Loucy (cell line): Measurements from ENCODE around the gene SLC22A1.

Experiments used
- H2AFZ ChIP-seq: fragments of 200-600 bp; sonication (generic); 2 replicates; pipeline ENCODE4 v1.6.0; 2016; ENCODE audit warnings: antibody characterized with exemption, mild to moderate bottlenecking, low read length, moderate library complexity
- H3F3A ChIP-seq: fragments of 200-600 bp; 2 replicates; pipeline ENCODE4 v1.6.0; 2016; ENCODE audit warnings: antibody characterized with exemption, low read depth, mild to moderate bottlenecking
- H3K27me3 ChIP-seq: fragments of 200-600 bp; sonication (generic); 2 replicates; pipeline ENCODE4 v1.6.1; 2014; ENCODE audit warnings: low read length, mild to moderate bottlenecking; ENCODE audit not compliant: insufficient read depth, poor library complexity, severe bottlenecking
- H3K36me3 ChIP-seq: fragments of 200-600 bp; sonication (generic); 2 replicates; pipeline ENCODE4 v1.6.1; 2016; ENCODE audit warnings: low read length; ENCODE audit not compliant: insufficient read depth
- H3K4me1 ChIP-seq: fragments of 200-600 bp; sonication (generic); 2 replicates; pipeline ENCODE4 v1.5.1; 2014; ENCODE audit warnings: low read length, mild to moderate bottlenecking; ENCODE audit not compliant: insufficient read depth, poor library complexity, severe bottlenecking
- H3K4me2 ChIP-seq: fragments of 200-600 bp; sonication (generic); 2 replicates; pipeline ENCODE4 v1.6.0; 2014; ENCODE audit warnings: antibody characterized with exemption, low read length, low read depth, mild to moderate bottlenecking; ENCODE audit not compliant: poor library complexity, severe bottlenecking
- H3K4me3 ChIP-seq: fragments of 200-600 bp; sonication (generic); 2 replicates; pipeline ENCODE4 v1.5.1; 2014; ENCODE audit warnings: low read length, mild to moderate bottlenecking, mixed read lengths; ENCODE audit not compliant: poor library complexity, severe bottlenecking
- H3K79me2 ChIP-seq: fragments of 200-600 bp; sonication (generic); 2 replicates; pipeline ENCODE4 v1.6.1; 2014; ENCODE audit warnings: low read length; ENCODE audit not compliant: insufficient read depth
- H3K9ac ChIP-seq: fragments of 200-600 bp; sonication (generic); 2 replicates; pipeline ENCODE4 v1.6.0; 2014; ENCODE audit warnings: mild to moderate bottlenecking, low read depth, low read length, moderate library complexity; ENCODE audit not compliant: poor library complexity, severe bottlenecking
- H3K9me2 ChIP-seq: fragments of 200-600 bp; sonication (generic); replicated peaks from 2 replicates; pipeline ENCODE4 v1.6.1; 2016; ENCODE audit warnings: low read depth, low read length, mixed read lengths
- H3K9me3 ChIP-seq: fragments of 200-600 bp; sonication (generic); 2 replicates; pipeline ENCODE4 v1.6.1; 2014; ENCODE audit warnings: mild to moderate bottlenecking, antibody characterized with exemption, low read length, low read depth; ENCODE audit not compliant: insufficient read depth
- H4K20me1 ChIP-seq: fragments of 200-600 bp; sonication (generic); 2 replicates; pipeline ENCODE4 v1.6.0; 2014; ENCODE audit warnings: antibody characterized with exemption, low read length, mild to moderate bottlenecking; ENCODE audit not compliant: insufficient read depth, poor library complexity, severe bottlenecking
- EZH2phosphoT487 ChIP-seq: fragments of 200-600 bp; IDR thresholded peaks from 2 replicates; pipeline ENCODE4 v1.6.1; 2018; ENCODE audit warnings: antibody characterized with exemption, mild to moderate bottlenecking, moderate library complexity, borderline replicate concordance
- TF ChIP-seq, protein P1 (sequence below): fragments of 200-600 bp; sonication (generic); conservative IDR thresholded peaks from 2 replicates; pipeline ENCODE4 v1.5.1; 2014; ENCODE audit warnings: mild to moderate bottlenecking, antibody characterized with exemption, low read length

SLC22A1 gene

GRCh38 chr6:160134779-160135547 lies 13.3 kb downstream of the SLC22A1 start:
- Histone ChIP-seq H3K9me2 (no peaks in the 10 kb centered on the region), H3K9me3 (no peaks in the 10 kb centered on the region), H3K9ac (no peak overlapping the region), H4K20me1 (no peaks in the 10 kb centered on the region), H3F3A (no peaks in the 10 kb centered on the region), H3K4me1 (no peaks in the 10 kb centered on the region), H3K27me3 (no peaks in the 10 kb centered on the region), H3K4me2 (no peak overlapping the region), H2AFZ (no peak overlapping the region), H3K36me3 (no peaks in the 10 kb centered on the region), H3K4me3 (no peak overlapping the region), H3K79me2 (no peaks in the 10 kb centered on the region)
- no peak for TF ChIP-seq EZH2phosphoT487
- TF ChIP-seq, protein P1, sequence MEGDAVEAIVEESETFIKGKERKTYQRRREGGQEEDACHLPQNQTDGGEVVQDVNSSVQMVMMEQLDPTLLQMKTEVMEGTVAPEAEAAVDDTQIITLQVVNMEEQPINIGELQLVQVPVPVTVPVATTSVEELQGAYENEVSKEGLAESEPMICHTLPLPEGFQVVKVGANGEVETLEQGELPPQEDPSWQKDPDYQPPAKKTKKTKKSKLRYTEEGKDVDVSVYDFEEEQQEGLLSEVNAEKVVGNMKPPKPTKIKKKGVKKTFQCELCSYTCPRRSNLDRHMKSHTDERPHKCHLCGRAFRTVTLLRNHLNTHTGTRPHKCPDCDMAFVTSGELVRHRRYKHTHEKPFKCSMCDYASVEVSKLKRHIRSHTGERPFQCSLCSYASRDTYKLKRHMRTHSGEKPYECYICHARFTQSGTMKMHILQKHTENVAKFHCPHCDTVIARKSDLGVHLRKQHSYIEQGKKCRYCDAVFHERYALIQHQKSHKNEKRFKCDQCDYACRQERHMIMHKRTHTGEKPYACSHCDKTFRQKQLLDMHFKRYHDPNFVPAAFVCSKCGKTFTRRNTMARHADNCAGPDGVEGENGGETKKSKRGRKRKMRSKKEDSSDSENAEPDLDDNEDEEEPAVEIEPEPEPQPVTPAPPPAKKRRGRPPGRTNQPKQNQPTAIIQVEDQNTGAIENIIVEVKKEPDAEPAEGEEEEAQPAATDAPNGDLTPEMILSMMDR = no peak

GRCh38 chr6:160135907-160136655 lies 14.5 kb downstream of the SLC22A1 start:
- Histone ChIP-seq H3K27me3 (no peaks in the 10 kb centered on the region), H3K79me2 (no peaks in the 10 kb centered on the region), H3K4me3 (no peak overlapping the region), H3K9ac (no peak overlapping the region), H3K9me2 (no peaks in the 10 kb centered on the region), H2AFZ (no peak overlapping the region), H3K4me1 (no peaks in the 10 kb centered on the region), H4K20me1 (no peaks in the 10 kb centered on the region), H3K36me3 (no peaks in the 10 kb centered on the region), H3K9me3 (no peaks in the 10 kb centered on the region), H3F3A (no peaks in the 10 kb centered on the region), H3K4me2 (no peak overlapping the region)
- no peak for TF ChIP-seq EZH2phosphoT487
- TF ChIP-seq, protein P1 = no peak

- Histone ChIP-seq H3K27me3 (no peaks in the 10 kb centered on the region), H3K9me3 (no peaks in the 10 kb centered on the region), H3K4me3 (no peak overlapping the region)
Measured at GRCh38 chr6:160137130-160137988, 15.7 kb downstream of the SLC22A1 start.

More at GRCh38 chr6:160137130-160137988, 15.7 kb downstream of the SLC22A1 start:
- Histone ChIP-seq H3K4me1 (no peaks in the 10 kb centered on the region), H3K4me2 (no peak overlapping the region), H3K9ac (no peak overlapping the region), H4K20me1 (no peaks in the 10 kb centered on the region), H2AFZ (no peak overlapping the region), H3K79me2 (no peaks in the 10 kb centered on the region), H3F3A (no peaks in the 10 kb centered on the region), H3K9me2 (no peaks in the 10 kb centered on the region), H3K36me3 (no peaks in the 10 kb centered on the region)
- TF ChIP-seq EZH2phosphoT487 = no peak
- TF ChIP-seq, protein P1 = no peak
